Left ventricle myocardium inferior (tissue), 1 donor: Measurements from ENCODE around the gene LITAFD. TPM values are rescaled to one million over a fixed set of nuclear protein-coding genes. Genes with fewer than 3 reads are reported as not detected.

Experiments used
- DNase-seq: peaks from one replicate; pipeline ENCODE4 v3.0.0-alpha.2; 2020
- H3K27ac ChIP-seq: fragments of 200-600 bp; replicated peaks from 2 replicates; pipeline ENCODE4 v1.8.0; 2021
- H3K27me3 ChIP-seq: fragments of 200-600 bp; 2 replicates; pipeline ENCODE4 v1.8.0; 2021; ENCODE audit warnings: low read depth
- H3K36me3 ChIP-seq: fragments of 200-600 bp; 2 replicates; pipeline ENCODE4 v1.8.0; 2021
- H3K4me1 ChIP-seq: fragments of 200-600 bp; 2 replicates; pipeline ENCODE4 v1.8.0; 2021
- H3K4me3 ChIP-seq: fragments of 200-600 bp; 2 replicates; pipeline ENCODE4 v1.8.0; 2021; ENCODE audit warnings: mild to moderate bottlenecking, moderate library complexity
- H3K9me3 ChIP-seq: fragments of 200-600 bp; replicated peaks from 2 replicates; pipeline ENCODE4 v1.8.0; 2021
- intact Hi-C: fragments of 100-400 bp; cut with micrococcal nuclease; formaldehyde crosslinking; loops from one replicate; pipeline ENCODE4 v1.11.0; 2022
- total RNA-seq: library from RNA; stranded (reverse); fragmentation: NEBNext Ultra II Directional; extraction: Animal tissue kit (Norgen Biotek cat#: 25700); gene quantifications from one replicate; pipeline ENCODE4 v1.2.1, GENCODE V29; 2021
- TF ChIP-seq, protein P1 (sequence below): fragments of 200-600 bp; IDR thresholded peaks from 2 replicates; pipeline ENCODE4 v1.8.0; 2021; ENCODE audit warnings: antibody characterized with exemption, mild to moderate bottlenecking, borderline replicate concordance
- donor health status: DM: no; HTN: yes; CAD: no; lungs with severe emphysema.

LITAFD gene
- total RNA-seq, 1 donor from 2014 or later: not detected

GRCh38 chr16:8880839-8881510 lies 1.2 kb upstream of the LITAFD start:
- DNase-seq: no peak
- TF ChIP-seq, protein P1, sequence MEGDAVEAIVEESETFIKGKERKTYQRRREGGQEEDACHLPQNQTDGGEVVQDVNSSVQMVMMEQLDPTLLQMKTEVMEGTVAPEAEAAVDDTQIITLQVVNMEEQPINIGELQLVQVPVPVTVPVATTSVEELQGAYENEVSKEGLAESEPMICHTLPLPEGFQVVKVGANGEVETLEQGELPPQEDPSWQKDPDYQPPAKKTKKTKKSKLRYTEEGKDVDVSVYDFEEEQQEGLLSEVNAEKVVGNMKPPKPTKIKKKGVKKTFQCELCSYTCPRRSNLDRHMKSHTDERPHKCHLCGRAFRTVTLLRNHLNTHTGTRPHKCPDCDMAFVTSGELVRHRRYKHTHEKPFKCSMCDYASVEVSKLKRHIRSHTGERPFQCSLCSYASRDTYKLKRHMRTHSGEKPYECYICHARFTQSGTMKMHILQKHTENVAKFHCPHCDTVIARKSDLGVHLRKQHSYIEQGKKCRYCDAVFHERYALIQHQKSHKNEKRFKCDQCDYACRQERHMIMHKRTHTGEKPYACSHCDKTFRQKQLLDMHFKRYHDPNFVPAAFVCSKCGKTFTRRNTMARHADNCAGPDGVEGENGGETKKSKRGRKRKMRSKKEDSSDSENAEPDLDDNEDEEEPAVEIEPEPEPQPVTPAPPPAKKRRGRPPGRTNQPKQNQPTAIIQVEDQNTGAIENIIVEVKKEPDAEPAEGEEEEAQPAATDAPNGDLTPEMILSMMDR: no peak
- intact Hi-C loops: loop anchor here (5.0 to 10.0 kb wide), 2 partner anchors 226 to 309 kb away; no protein-coding TSS in a partner anchor

GRCh38 chr16:8882725-8883377 lies 700 bp downstream of the LITAFD start:
- Histone ChIP-seq H3K9me3 (no peaks in the 10 kb centered on the region), H3K36me3 (no peaks in the 10 kb centered on the region), H3K27me3 (peaks cover 23% of the 10 kb centered on the region), H3K27ac (no peak overlapping the region), H3K4me3 (no peak overlapping the region), H3K4me1 (peaks cover 25% of the 10 kb centered on the region)
- no peak for DNase-seq
- TF ChIP-seq, protein P1: no peak
- intact Hi-C loops: loop anchor here (5.0 to 10.0 kb wide), 2 partner anchors 228 to 311 kb away; no protein-coding TSS in a partner anchor

More at GRCh38 chr16:8880839-8881510, 1.2 kb upstream of the LITAFD start:
- Histone ChIP-seq H3K27me3 (peaks cover 23% of the 10 kb centered on the region), H3K36me3 (no peaks in the 10 kb centered on the region), H3K27ac (no peak overlapping the region), H3K9me3 (no peaks in the 10 kb centered on the region), H3K4me3 (no peak overlapping the region), H3K4me1 (peaks cover 12% of the 10 kb centered on the region)

GRCh38 chr16:8885674-8886592 lies 3.8 kb downstream of the LITAFD start:
- Histone ChIP-seq H3K4me1 (peaks cover 33% of the 10 kb centered on the region), H3K36me3 (peaks cover 17% of the 10 kb centered on the region), H3K27me3 (peaks cover 23% of the 10 kb centered on the region), H3K27ac (no peak overlapping the region), H3K4me3 (no peak overlapping the region), H3K9me3 (no peaks in the 10 kb centered on the region)
- no peak for DNase-seq
- TF ChIP-seq, protein P1: no peak
- intact Hi-C loops: loop anchor here (10.0 kb wide), 1 partner anchor 231 kb away; no protein-coding TSS in a partner anchor

GRCh38 chr16:8886593-8887430 lies 4.7 kb downstream of the LITAFD start:
- H3K4me3 ChIP-seq: no peak overlapping the region
- DNase-seq: no peak
- peaks cover 16% of the 10 kb centered on the region for H3K27me3 ChIP-seq
- peaks cover 26% of the 10 kb centered on the region for H3K36me3 ChIP-seq
- H3K4me1 ChIP-seq: peaks cover 33% of the 10 kb centered on the region
- intact Hi-C loops: loop anchor here (10.0 kb wide), 1 partner anchor 232 kb away; no protein-coding TSS in a partner anchor
- TF ChIP-seq, protein P1: no peak
- H3K27ac ChIP-seq: no peak overlapping the region
- no peaks in the 10 kb centered on the region for H3K9me3 ChIP-seq
